H1 (cell line): ENCODE results near the gene NAT8L. TPM values are rescaled to one million over a fixed set of nuclear protein-coding genes. Genes with fewer than 3 reads are reported as not detected.
A peak's percentile ranks its signal among the peaks of the same experiment; 100 is the strongest.

Experiments used
- CTCF ChIA-PET: fragments of 300-600 bp; sonication (Branson Sonifier 250); formaldehyde crosslinking; loops from one replicate; lab custom pipeline; 2021; ENCODE audit not compliant: partially characterized antibody; lab: Charles Lee
- POLR2A ChIA-PET: fragments of 300-600 bp; sonication (Branson Sonifier 250); formaldehyde crosslinking; loops from one replicate; lab custom pipeline; 2021; ENCODE audit warnings: inconsistent platforms; ENCODE audit not compliant: partially characterized antibody; lab: Charles Lee
- DNase-seq, 2 experiments: peaks; one replicate each; pipeline versions ENCODE4 v3.0.0 to v3.0.0-alpha.2; 2010 to 2022; ENCODE audit warnings: low spot score in 2 of 2, low read depth in 1 of 2, mixed read lengths in 1 of 2
- FAIRE-seq: peaks from 2 replicates; lab custom pipeline; 2011; peaks lifted over from hg19 to GRCh38; lab: Jason Lieb, UNC
- H2AFZ ChIP-seq: 2 replicates; pipeline ENCODE4 v1.8.1; 2012; ENCODE audit warnings: low read length, inconsistent platforms
- H2AK5ac ChIP-seq: 2 replicates; pipeline ENCODE4 v1.6.1; 2013; ENCODE audit warnings: low read depth, low read length
- H2BK120ac ChIP-seq: replicated peaks from 2 replicates; pipeline ENCODE3; 2013; ENCODE audit warnings: low read depth, low read length, inconsistent platforms
- H2BK12ac ChIP-seq: 2 replicates; pipeline ENCODE4 v1.6.1; 2013; ENCODE audit warnings: low read depth, low read length
- H2BK15ac ChIP-seq: 2 replicates; pipeline ENCODE4 v1.6.1; 2013; ENCODE audit warnings: low read length
- H2BK20ac ChIP-seq: 2 replicates; pipeline ENCODE4 v1.6.1; 2013; ENCODE audit warnings: low read length
- H2BK5ac ChIP-seq: 2 replicates; pipeline ENCODE4 v1.6.1; 2013; ENCODE audit warnings: low read depth, low read length
- H3K14ac ChIP-seq: 2 replicates; pipeline ENCODE4 v1.6.1; 2013; ENCODE audit warnings: inconsistent platforms; ENCODE audit not compliant: insufficient read length
- H3K18ac ChIP-seq: 2 replicates; pipeline ENCODE4 v1.6.1; 2013; ENCODE audit warnings: low read length; ENCODE audit errors: extremely low read depth
- H3K23ac ChIP-seq: 2 replicates; pipeline ENCODE4 v1.6.1; 2013; ENCODE audit warnings: inconsistent platforms; ENCODE audit not compliant: insufficient read length
- H3K23me2 ChIP-seq: 2 replicates; pipeline ENCODE4 v1.6.1; 2013; ENCODE audit warnings: low read depth, low read length
- H3K27ac ChIP-seq: 2 replicates; pipeline ENCODE4 v1.6.1; 2011; ENCODE audit warnings: low read depth, low read length, inconsistent platforms
- H3K27me3 ChIP-seq, 4 experiments: replicated peaks in 1 of 4; 1 replicate in 1 of 4; 2 replicates in 3 of 4; pipeline versions ENCODE4 v1.6.1 to v1.8.1; 2011 to 2013; ENCODE audit warnings: low read length in 3 of 4, mild to moderate bottlenecking in 3 of 4, inconsistent platforms in 2 of 4, mixed read lengths in 2 of 4, moderate library complexity in 1 of 4; ENCODE audit not compliant: control insufficient read depth in 3 of 4, insufficient read depth in 3 of 4; ENCODE audit errors: extremely low read depth in 1 of 4
- H3K36me3 ChIP-seq, 4 experiments: 2 replicates each; pipeline versions ENCODE4 v1.6.1 to v1.8.1; 2011 to 2013; ENCODE audit warnings: mild to moderate bottlenecking in 4 of 4, low read length in 3 of 4, moderate library complexity in 2 of 4, control low read depth in 1 of 4, inconsistent platforms in 1 of 4; ENCODE audit not compliant: insufficient read depth in 4 of 4, control insufficient read depth in 2 of 4
- H3K4ac ChIP-seq: replicated peaks from 2 replicates; pipeline ENCODE3; 2013; ENCODE audit warnings: low read length, low read depth, mixed read lengths, inconsistent platforms; ENCODE audit not compliant: insufficient read length
- H3K4me1 ChIP-seq, 4 experiments: replicated peaks in 1 of 4; 1 replicate in 1 of 4; 2 replicates in 3 of 4; pipeline versions ENCODE4 v1.6.1 to v1.8.1; 2011 to 2013; ENCODE audit warnings: low read length in 3 of 4, inconsistent platforms in 2 of 4, mixed read lengths in 1 of 4; ENCODE audit not compliant: insufficient read depth in 4 of 4, control insufficient read depth in 3 of 4
- H3K4me2 ChIP-seq, 2 experiments: 2 replicates each; pipeline versions ENCODE4 v1.6.1 to v1.8.1; 2011 to 2013; ENCODE audit warnings: low read depth in 2 of 2, low read length in 2 of 2, control low read depth in 1 of 2, inconsistent platforms in 1 of 2, mild to moderate bottlenecking in 1 of 2; ENCODE audit not compliant: insufficient read depth in 1 of 2
- H3K4me3 ChIP-seq, 4 experiments: fragments of 200-600, 300-600 bp in 1 of 4; sonication (generic), shearing (Covaris generic), sonication (Bioruptor Twin) in 1 of 4; 2 replicates each; pipeline versions ENCODE4 v1.5.1 to v1.8.1; 2011 to 2016; ENCODE audit warnings: low read length in 4 of 4, low read depth in 3 of 4, control low read depth in 2 of 4, inconsistent platforms in 2 of 4, mild to moderate bottlenecking in 2 of 4, mixed read lengths in 1 of 4, moderate library complexity in 1 of 4; ENCODE audit not compliant: insufficient read depth in 2 of 4; ENCODE audit errors: extremely low read depth in 1 of 4
- H3K56ac ChIP-seq: replicated peaks from 2 replicates; pipeline ENCODE3; 2013; ENCODE audit warnings: low read depth, mild to moderate bottlenecking, mixed read lengths, low read length, inconsistent platforms; ENCODE audit not compliant: insufficient read length
- H3K79me1 ChIP-seq: 2 replicates; pipeline ENCODE4 v1.6.1; 2013; ENCODE audit warnings: low read depth, low read length, control low read depth
- H3K79me2 ChIP-seq, 2 experiments: 2 replicates each; pipeline versions ENCODE4 v1.6.1 to v1.8.1; 2012 to 2013; ENCODE audit warnings: low read length in 2 of 2, mild to moderate bottlenecking in 2 of 2, inconsistent platforms in 1 of 2; ENCODE audit not compliant: insufficient read depth in 2 of 2, control insufficient read depth in 1 of 2
- H3K9ac ChIP-seq, 4 experiments: replicated peaks in 1 of 4; 1 replicate in 1 of 4; 2 replicates in 3 of 4; pipeline versions ENCODE4 v1.6.1 to v1.8.1; 2011 to 2013; ENCODE audit warnings: low read depth in 3 of 4, low read length in 3 of 4, control low read depth in 2 of 4, mild to moderate bottlenecking in 2 of 4, moderate library complexity in 2 of 4, inconsistent platforms in 1 of 4; ENCODE audit errors: extremely low read depth in 1 of 4
- H3K9me3 ChIP-seq, 2 experiments: 2 replicates each; pipeline versions ENCODE4 v1.6.1 to v1.8.1; 2012 to 2013; ENCODE audit warnings: mild to moderate bottlenecking in 2 of 2, moderate library complexity in 2 of 2, control low read depth in 1 of 2, inconsistent platforms in 1 of 2, low read depth in 1 of 2, low read length in 1 of 2, mixed read lengths in 1 of 2; ENCODE audit not compliant: insufficient read depth in 2 of 2
- H4K20me1 ChIP-seq, 2 experiments: replicated peaks in 1 of 2; 2 replicates each; pipeline versions ENCODE3 to v1.8.1; 2011 to 2013; ENCODE audit warnings: inconsistent platforms in 2 of 2, low read length in 2 of 2, mild to moderate bottlenecking in 1 of 2; ENCODE audit not compliant: insufficient read depth in 2 of 2, control insufficient read depth in 1 of 2
- H4K5ac ChIP-seq: 2 replicates; pipeline ENCODE4 v1.6.1; 2013; ENCODE audit warnings: low read length, low read depth, mixed read lengths, inconsistent platforms; ENCODE audit not compliant: insufficient read length
- H4K8ac ChIP-seq: 2 replicates; pipeline ENCODE4 v1.8.0; 2013; ENCODE audit warnings: mild to moderate bottlenecking, moderate library complexity, low read length, inconsistent platforms; ENCODE audit not compliant: insufficient read depth; ENCODE audit errors: extremely low read depth
- H4K91ac ChIP-seq: replicated peaks from 2 replicates; pipeline ENCODE3; 2013; ENCODE audit warnings: low read length, mixed read lengths, inconsistent platforms; ENCODE audit not compliant: insufficient read length
- ASH2L ChIP-seq: fragments of 200-600, 300-600 bp; sonication (generic); IDR thresholded peaks from one replicate; pipeline ENCODE4 v1.7.1; 2017; ENCODE audit warnings: low read length
- ATF3 ChIP-seq: IDR thresholded peaks from 2 replicates; pipeline ENCODE4 v1.6.1; 2011; ENCODE audit warnings: low read depth, mild to moderate bottlenecking, low read length; ENCODE audit not compliant: insufficient read depth
- CBX8 ChIP-seq: fragments of 300-800, 300-1000 bp; sonication (generic); IDR thresholded peaks from 2 replicates; pipeline ENCODE4 v1.7.1; 2016; ENCODE audit warnings: low read depth, low read length, borderline replicate concordance
- CTCF ChIP-seq, 3 experiments: IDR thresholded peaks; 1 replicate in 2 of 3; 2 replicates in 1 of 3; pipeline versions ENCODE4 v1.5.1 to v1.6.1; 2011; ENCODE audit warnings: low read length in 3 of 3, mild to moderate bottlenecking in 3 of 3, inconsistent platforms in 2 of 3, low read depth in 1 of 3, moderate library complexity in 1 of 3; ENCODE audit not compliant: insufficient read depth in 1 of 3; ENCODE audit errors: control extremely low read depth in 1 of 3
- HDAC6 ChIP-seq: IDR thresholded peaks from one replicate; pipeline ENCODE4 v1.7.1; 2012; ENCODE audit warnings: low read depth, mild to moderate bottlenecking, inconsistent platforms, low read length, moderate library complexity
- KDM4A ChIP-seq: IDR thresholded peaks from one replicate; pipeline ENCODE4 v1.7.1; 2012; ENCODE audit warnings: low read depth, mild to moderate bottlenecking, moderate library complexity, low read length, inconsistent platforms; ENCODE audit not compliant: severe bottlenecking
- POLR2A ChIP-seq, 2 experiments: IDR thresholded peaks; 1 replicate in 1 of 2; 2 replicates in 1 of 2; pipeline ENCODE4 v1.6.1; 2011; ENCODE audit warnings: low read depth in 2 of 2, low read length in 2 of 2, mild to moderate bottlenecking in 2 of 2; ENCODE audit errors: control extremely low read depth in 1 of 2
- SP2 ChIP-seq: IDR thresholded peaks from 2 replicates; pipeline ENCODE4 v1.6.1; 2012; ENCODE audit warnings: mild to moderate bottlenecking, low read length, inconsistent platforms
- TCF12 ChIP-seq: IDR thresholded peaks from 2 replicates; pipeline ENCODE4 v1.6.1; 2011; ENCODE audit warnings: low read depth, mild to moderate bottlenecking, low read length
- WGBS, 2 experiments: shearing (Covaris generic) in 1 of 2; methylation state at CpG; one replicate each; pipeline versions ENCODE4 v1.1.6 to v1.1.7; 2013 to 2015; ENCODE audit warnings: low lambda C conversion rate in 2 of 2, mixed read lengths in 2 of 2, inconsistent platforms in 1 of 2, low coverage in 1 of 2, missing lambda C conversion rate in 1 of 2; ENCODE audit not compliant: insufficient replicate concordance in 2 of 2, insufficient coverage in 1 of 2, insufficient read length in 1 of 2; ENCODE audit errors: extremely low coverage in 1 of 2, missing lambda C conversion rate in 1 of 2; 5-methylcytosine and 5-hydroxymethylcytosine counted together
- polyA plus RNA-seq, 7 experiments: library from polyadenylated mRNA; depleted of rRNA in 3 of 7; stranded (reverse) in 5 of 7; unstranded in 2 of 7; fragments of >200 nt in 5 of 7; fragments of 200-250 nt in 2 of 7; gene quantifications; 1 replicate in 5 of 7; 2 replicates in 1 of 7; 4 replicates in 1 of 7; pipeline versions ENCODE4 v1.2.1 to v1.2.3, GENCODE V29; 2011 to 2013; ENCODE audit warnings: missing spikeins in 2 of 7, mixed read lengths in 2 of 7
- total RNA-seq: library from RNA; stranded (reverse); fragmentation: NEBNext Ultra II Directional; extraction: Animal tissue kit (Norgen Biotek cat#: 25700); gene quantifications from 2 replicates; pipeline ENCODE4 v1.2.1, GENCODE V29; 2021

Gene NAT8L
- total and polyA plus RNA-seq, 2 of the 8 experiments (the other 6 are each of a cell fraction or from before 2014, with no cell fraction given): 10.8 TPM

GRCh38 chr4:2043396-2044118 is 15.6 kb upstream of the NAT8L start:
- WGBS, 2 experiments: 77% methylated on average over 17 of the region's 18 CpGs; no CpG with 5 or more reads in 1 of the 2 experiments
- Histone ChIP-seq H4K5ac (no peak overlapping the region), H2BK5ac (no peak overlapping the region), H3K14ac (no peak overlapping the region), H2BK12ac (no peak overlapping the region), H4K8ac (no peak overlapping the region), H3K18ac (no peak overlapping the region), H2BK120ac (no peak overlapping the region), H3K9ac (no peak overlapping the region), H3K79me2 (no peaks in the 10 kb centered on the region), H2BK15ac (no peak overlapping the region), H3K27ac (no peak overlapping the region), H3K56ac (no peak overlapping the region), H3K36me3 (no peaks in the 10 kb centered on the region; a peak in 1 of 8 replicates), H3K79me1 (no peaks in the 10 kb centered on the region), H3K23me2 (peaks cover 12% of the 10 kb centered on the region; the same call in 1 of the 2 replicates), H3K9me3 (peaks cover 0 to 8% of the 10 kb centered on the region in 2 experiments; a peak in 1 of 4 replicates), H2AFZ (no peak overlapping the region), H2AK5ac (no peak overlapping the region), H3K23ac (no peak overlapping the region), H2BK20ac (no peak overlapping the region), H3K4ac (no peak overlapping the region), H4K91ac (no peak overlapping the region), H3K4me2 (no peak overlapping the region; a peak in 1 of 4 replicates), H3K27me3 (peaks cover 21 to 53% (median 45%) of the 10 kb centered on the region in 4 experiments), H4K20me1 (peaks cover 0 to 9% of the 10 kb centered on the region in 2 experiments), H3K4me3 (no peak overlapping the region), H3K4me1 (peaks cover 0 to 8% (median 3%) of the 10 kb centered on the region in 4 experiments; a peak in 5 of 7 replicates)
- FAIRE-seq: no peak
- peak in 1 of 2 experiments; percentile 42 for DNase-seq
- ChIA-PET POLR2A (interaction anchor here (2.3 kb wide), 1 partner anchor 34 kb away, joined by 6 read pairs; the partner anchor contains the start of gene NELFA), CTCF (interaction anchor here (1.0 to 2.5 kb wide), 2 partner anchors 35 to 231 kb away, joined by 3 to 9 read pairs; partner anchors contain the start of gene NELFA)
- TF ChIP-seq ATF3: no peak
- TF ChIP-seq ASH2L: no peak
- no peak for TF ChIP-seq POLR2A (IDR thresholded peaks at IDR 0.05; ENCODE audit: control extremely low read depth in 1 of 2, low read depth in 2 of 2, low read length in 2 of 2)
- TF ChIP-seq CTCF (IDR thresholded peaks at IDR 0.05; ENCODE audit: control extremely low read depth in 1 of 3, insufficient read depth in 1 of 3, low read depth in 1 of 3, low read length in 3 of 3): no peak
- no peak for TF ChIP-seq SP2
- no peak for TF ChIP-seq TCF12
- TF ChIP-seq KDM4A: no peak
- TF ChIP-seq HDAC6: no peak
- no peak for TF ChIP-seq CBX8
